Measurements from ENCODE around the gene SUN2. TPM values are rescaled to one million over a fixed set of nuclear protein-coding genes. Genes with fewer than 3 reads are reported as not detected.

Gene SUN2
- total and polyA plus RNA-seq, 2 of the 4 experiments (the other 2 are of a cell fraction) = 27.8 to 50.0 TPM

- no peak overlapping the region for H3K23ac ChIP-seq (ENCODE audit: low read depth, low read length)
- ChIA-PET CTCF (no interaction called here), POLR2A (ENCODE audit: unreplicated experiment) (no interaction called here)
- peaks cover 30% of the 10 kb centered on the region for H4K20me1 ChIP-seq (ENCODE audit: insufficient read depth, low read length)
- H2BK5ac ChIP-seq (ENCODE audit: low read depth, low read length, poor library complexity, severe bottlenecking) = no peak overlapping the region
- H2AK9ac ChIP-seq (replicated peaks; ENCODE audit: low read depth, low read length, poor library complexity) = no peak overlapping the region
- H2BK20ac ChIP-seq (ENCODE audit: low read depth, low read length) = no peak overlapping the region
- no CpG with 5 or more reads among the region's 3 CpGs for WGBS, 2 experiments (ENCODE audit: extremely low coverage in 2 of 2, insufficient read length in 1 of 2)
- H3K9ac ChIP-seq (ENCODE audit: low read depth, low read length) = no peak overlapping the region
- no peak overlapping the region for H2AFZ ChIP-seq (replicated peaks; ENCODE audit: low read length, poor library complexity)
- no peaks in the 10 kb centered on the region for H3K9me3 ChIP-seq (ENCODE audit: control insufficient read depth, insufficient read depth, low read length)
- no peak overlapping the region for H3K18ac ChIP-seq (ENCODE audit: low read depth, low read length)
- no peak overlapping the region for H3K4me3 ChIP-seq (ENCODE audit: insufficient read depth, low read depth, low read length)
- H3K9me1 ChIP-seq (ENCODE audit: insufficient read depth, low read length) = peaks cover 25% of the 10 kb centered on the region
- no peak overlapping the region for H3K4ac ChIP-seq (ENCODE audit: low read depth, low read length)
- TF ChIP-seq MAZ (IDR thresholded peaks at IDR 0.05; ENCODE audit: borderline replicate concordance, low read depth, low read length) = no peak
- TF ChIP-seq BHLHE40 (IDR thresholded peaks at IDR 0.05; ENCODE audit: low read depth, low read length) = no peak
- no peak for TF ChIP-seq RCOR1 (IDR thresholded peaks at IDR 0.05; ENCODE audit: insufficient replicate concordance, low read length)
- no peak for TF ChIP-seq MAFK (IDR thresholded peaks at IDR 0.05; ENCODE audit: low read depth, low read length)
- TF ChIP-seq RFX5 (IDR thresholded peaks at IDR 0.05; ENCODE audit: low read depth, low read length) = no peak
- no peak for TF ChIP-seq SMC3 (IDR thresholded peaks at IDR 0.05; ENCODE audit: low read depth, low read length)
- TF ChIP-seq CTCF (conservative IDR thresholded peaks at IDR 0.05; ENCODE audit: low read depth, low read length) = no peak
- TF ChIP-seq RAD21 (IDR thresholded peaks at IDR 0.05; ENCODE audit: low read length) = no peak
- no peak for TF ChIP-seq ELK1 (IDR thresholded peaks at IDR 0.05; ENCODE audit: borderline replicate concordance, low read depth, low read length)
- TF ChIP-seq USF2 (IDR thresholded peaks at IDR 0.05; ENCODE audit: low read depth, low read length) = no peak
- no peak for TF ChIP-seq FOS (IDR thresholded peaks at IDR 0.05; ENCODE audit: low read depth, low read length)
- no peak for TF ChIP-seq NFE2L2 (IDR thresholded peaks at IDR 0.05; ENCODE audit: low read depth, low read length)
- TF ChIP-seq POLR2A (IDR thresholded peaks at IDR 0.05; ENCODE audit: low read depth, low read length) = no peak
- TF ChIP-seq CHD1 (IDR thresholded peaks at IDR 0.05; ENCODE audit: low read depth, low read length) = no peak
- TF ChIP-seq CEBPB (IDR thresholded peaks at IDR 0.05; ENCODE audit: low read depth, low read length) = no peak
- no peak for TF ChIP-seq MXI1 (IDR thresholded peaks at IDR 0.05; ENCODE audit: borderline replicate concordance, low read depth, low read length)
- no peak for DNase-seq
- peaks cover 29 to 73% of the 10 kb centered on the region in 2 experiments for H3K79me1 ChIP-seq (ENCODE audit: low read depth in 1 of 2, low read length in 2 of 2)
- H4K5ac ChIP-seq (ENCODE audit: low read depth, low read length) = no peak overlapping the region
- intact Hi-C loops (cut with micrococcal nuclease) (no loop called here), in situ Hi-C loops (cut with MboI; ENCODE audit: low sequenced_read_pairs) (no loop called here), dilution Hi-C loops (cut with HindIII; ENCODE audit: low sequenced_read_pairs, unreplicated experiment) (no loop called here)
- no peak overlapping the region for H3K56ac ChIP-seq (ENCODE audit: extremely low read depth, insufficient read depth, low read length)
- no peak overlapping the region for H3K14ac ChIP-seq (replicated peaks; ENCODE audit: low read depth, low read length)
- H3K27ac ChIP-seq (ENCODE audit: insufficient read depth, low read length) = no peak overlapping the region
- H2AK5ac ChIP-seq (ENCODE audit: low read depth, low read length) = no peak overlapping the region
- H3K4me1 ChIP-seq (ENCODE audit: control insufficient read depth, insufficient read depth, low read length) = peaks cover 2% of the 10 kb centered on the region
- H4K8ac ChIP-seq (ENCODE audit: low read depth in 2 of 2, low read length in 2 of 2) = no peak overlapping the region
- H4K91ac ChIP-seq (ENCODE audit: insufficient read depth, low read depth, low read length) = no peak overlapping the region
- no peak for ATAC-seq (ENCODE audit: low read depth)
- no TSS peak for BruUV-seq (replicated peaks)
- peaks cover 45% of the 10 kb centered on the region for H3K36me3 ChIP-seq (ENCODE audit: control insufficient read depth, insufficient read depth, low read length)
- H3K27me3 ChIP-seq (ENCODE audit: control insufficient read depth, insufficient read depth, low read length) = no peaks in the 10 kb centered on the region
- no peak overlapping the region for H3K4me2 ChIP-seq (ENCODE audit: low read depth, low read length)
- H2BK15ac ChIP-seq (ENCODE audit: low read depth, low read length) = no peak overlapping the region
- H2BK120ac ChIP-seq (ENCODE audit: low read depth, low read length) = no peak overlapping the region
Measured at GRCh38 chr22:38720350-38720749, 35.4 kb downstream of the SUN2 start.
